Measurements from ENCODE around the gene EDAR. TPM values are rescaled to one million over a fixed set of nuclear protein-coding genes. Genes with fewer than 3 reads are reported as not detected.

The EDAR gene
- total and polyA plus RNA-seq, 2 of the 8 experiments (the other 6 are each of a cell fraction or from before 2014, with no cell fraction given): not detected

GRCh38 chr2:108958002-108958401 lies 31.0 kb downstream of the EDAR start:
- ChIA-PET POLR2A (ENCODE audit: partially characterized antibody) (no interaction called here), CTCF (ENCODE audit: partially characterized antibody) (interaction anchor here (0.6 to 3.2 kb wide), 8 partner anchors 12 to 426 kb away, joined by 3 to 34 read pairs (median 7); no protein-coding TSS in a partner anchor)
- Histone ChIP-seq H2BK15ac (ENCODE audit: low read length) (no peak overlapping the region), H2BK12ac (ENCODE audit: low read depth, low read length) (no peak overlapping the region), H2BK5ac (ENCODE audit: low read depth, low read length) (no peak overlapping the region), H3K27ac (ENCODE audit: low read depth, low read length) (no peak overlapping the region), H3K79me1 (ENCODE audit: low read depth, low read length) (no peaks in the 10 kb centered on the region), H3K79me2 (ENCODE audit: control insufficient read depth in 1 of 2, insufficient read depth in 2 of 2, low read length in 2 of 2) (no peaks in the 10 kb centered on the region), H3K4ac (replicated peaks; ENCODE audit: insufficient read length, low read depth, low read length) (no peak overlapping the region), H3K4me2 (ENCODE audit: insufficient read depth in 1 of 2, low read depth in 2 of 2, low read length in 2 of 2) (no peak overlapping the region), H3K9me3 (ENCODE audit: insufficient read depth in 2 of 2, low read depth in 1 of 2, low read length in 1 of 2) (no peaks in the 10 kb centered on the region), H3K56ac (replicated peaks; ENCODE audit: insufficient read length, low read depth, low read length) (no peak overlapping the region), H3K9ac (replicated peaks in 1 of 4; ENCODE audit: extremely low read depth in 1 of 4, low read depth in 3 of 4, low read length in 3 of 4) (no peak overlapping the region), H3K27me3 (replicated peaks in 1 of 4; ENCODE audit: control insufficient read depth in 3 of 4, extremely low read depth in 1 of 4, insufficient read depth in 3 of 4, low read length in 3 of 4) (no peaks in the 10 kb centered on the region), H3K4me1 (replicated peaks in 1 of 4; ENCODE audit: control insufficient read depth in 3 of 4, insufficient read depth in 4 of 4, low read length in 3 of 4) (peaks cover 0 to 8% (median 0%) of the 10 kb centered on the region in 4 experiments; a peak in 3 of 7 replicates), H3K4me3 (ENCODE audit: extremely low read depth in 1 of 4, insufficient read depth in 2 of 4, low read depth in 3 of 4, low read length in 4 of 4) (no peak overlapping the region), H3K14ac (ENCODE audit: insufficient read length) (no peak overlapping the region), H4K91ac (replicated peaks; ENCODE audit: insufficient read length, low read length) (no peak overlapping the region), H2AFZ (ENCODE audit: low read length) (no peak overlapping the region), H4K20me1 (replicated peaks in 1 of 2; ENCODE audit: control insufficient read depth in 1 of 2, insufficient read depth in 2 of 2, low read length in 2 of 2) (no peaks in the 10 kb centered on the region), H3K36me3 (ENCODE audit: control insufficient read depth in 2 of 4, insufficient read depth in 4 of 4, low read length in 3 of 4) (no peaks in the 10 kb centered on the region), H3K18ac (ENCODE audit: extremely low read depth, low read length) (no peak overlapping the region), H2AK5ac (ENCODE audit: low read depth, low read length) (no peak overlapping the region), H3K23me2 (ENCODE audit: low read depth, low read length) (no peaks in the 10 kb centered on the region), H2BK20ac (ENCODE audit: low read length) (no peak overlapping the region), H4K5ac (ENCODE audit: insufficient read length, low read depth, low read length) (no peak overlapping the region), H4K8ac (ENCODE audit: extremely low read depth, insufficient read depth, low read length) (no peak overlapping the region), H2BK120ac (replicated peaks; ENCODE audit: low read depth, low read length) (no peak overlapping the region), H3K23ac (ENCODE audit: insufficient read length) (no peak overlapping the region)
- DNase-seq (ENCODE audit: low read depth in 1 of 2, low spot score in 2 of 2) (no peak), FAIRE-seq (no peak)
- 82% methylated on average over 8 of the region's 8 CpGs; no CpG with 5 or more reads in 1 of the 2 experiments for WGBS, 2 experiments (ENCODE audit: extremely low coverage in 1 of 2, insufficient coverage in 1 of 2, insufficient read length in 1 of 2, insufficient replicate concordance in 2 of 2, low coverage in 1 of 2, low lambda C conversion rate in 2 of 2, missing lambda C conversion rate in 1 of 2)
- no peak for TF ChIP-seq HDAC6 (IDR thresholded peaks at IDR 0.05; ENCODE audit: low read depth, low read length)
- no peak for TF ChIP-seq POU5F1 (IDR thresholded peaks at IDR 0.05; ENCODE audit: low read depth, low read length)
- no peak for TF ChIP-seq USF2 (IDR thresholded peaks at IDR 0.05; ENCODE audit: low read length)
- TF ChIP-seq ASH2L (IDR thresholded peaks at IDR 0.05; ENCODE audit: low read length): no peak
- TF ChIP-seq TAF7 (optimal IDR thresholded peaks at IDR 0.05; ENCODE audit: borderline replicate concordance, low read depth, low read length): no peak
- TF ChIP-seq RBBP5 (IDR thresholded peaks at IDR 0.05; ENCODE audit: borderline replicate concordance, low read depth, low read length): no peak
- TF ChIP-seq SIRT6 (IDR thresholded peaks at IDR 0.05; ENCODE audit: low read length): no peak
- TF ChIP-seq CBX8 (IDR thresholded peaks at IDR 0.05; ENCODE audit: borderline replicate concordance, low read depth, low read length): no peak
- TF ChIP-seq SP1 (IDR thresholded peaks at IDR 0.05; ENCODE audit: low read depth, low read length): no peak
- no peak for TF ChIP-seq MAX (IDR thresholded peaks at IDR 0.05)
- no peak for TF ChIP-seq YY1 (IDR thresholded peaks at IDR 0.05; ENCODE audit: low read depth, low read length)
- TF ChIP-seq CEBPB (IDR thresholded peaks at IDR 0.05; ENCODE audit: low read depth, low read length): no peak

Data from H1 (cell line).